ENCODE results near the gene PHF24.
"Not testable (repeated sequence)": the region's sequence is repeated elsewhere in the genome, so short reads cannot be mapped to it uniquely, and the experiment has no call there.

PHF24 gene

GRCh38 chr9:34998266-34998665 is 40.2 kb downstream of the PHF24 start:
- no peak for DNase-seq

- DNase-seq: no peak
Observed at GRCh38 chr9:34999576-34999975, 41.5 kb downstream of the PHF24 start.

GRCh38 chr9:35000535-35001284 is 42.6 kb downstream of the PHF24 start:
- DNase-seq: no peak

GRCh38 chr9:35001285-35001677 is 43.2 kb downstream of the PHF24 start:
- no peak for DNase-seq

- DNase-seq: no peak
Observed at GRCh38 chr9:35001803-35002502, 43.9 kb downstream of the PHF24 start.

- no peak for DNase-seq
Observed at GRCh38 chr9:35002623-35003022, 44.5 kb downstream of the PHF24 start.

- not testable (repeated sequence) for DNase-seq
Observed at GRCh38 chr9:35004299-35004698, 46.2 kb downstream of the PHF24 start.

GRCh38 chr9:35010351-35010958 is 52.4 kb downstream of the PHF24 start:
- no peak for DNase-seq

- no peak for DNase-seq
Observed at GRCh38 chr9:35014517-35014916, 56.4 kb downstream of the PHF24 start.

GRCh38 chr9:35023443-35023842 is 65.4 kb downstream of the PHF24 start:
- DNase-seq: not testable (repeated sequence)

GRCh38 chr9:35026671-35027070 is 68.6 kb downstream of the PHF24 start:
- no peak for DNase-seq

- no peak for DNase-seq
Observed at GRCh38 chr9:35027374-35027773, 69.3 kb downstream of the PHF24 start.

- DNase-seq: no peak
Observed at GRCh38 chr9:35027860-35028259, 69.8 kb downstream of the PHF24 start.

GRCh38 chr9:35028341-35028740 is 70.3 kb downstream of the PHF24 start:
- DNase-seq: no peak

- no peak for DNase-seq
Observed at GRCh38 chr9:35029241-35029640, 71.2 kb downstream of the PHF24 start.

GRCh38 chr9:35029852-35030251 is 71.8 kb downstream of the PHF24 start:
- DNase-seq: no peak
